HG03378 (cell line): ENCODE measurements around the gene DNAJB5.
"Not testable (repeated sequence)": the region's sequence is repeated elsewhere in the genome, so short reads cannot be mapped to it uniquely, and the experiment has no call there.

Experiments used
- ATAC-seq: cut with Tn5 transposase; IDR thresholded peaks from one replicate; pipeline ENCODE4 v1.9.1; 2021; ENCODE audit warnings: mild to moderate bottlenecking, moderate library complexity; ENCODE audit not compliant: unreplicated experiment

The DNAJB5 gene

GRCh38 chr9:34998266-34998665 lies 8.7 kb downstream of the DNAJB5 start:
- no peak for ATAC-seq

- no peak for ATAC-seq
Observed at GRCh38 chr9:34999576-34999975, 10.0 kb downstream of the DNAJB5 start.

- no peak for ATAC-seq
Observed at GRCh38 chr9:35000535-35001284, 11.2 kb downstream of the DNAJB5 start.

- ATAC-seq = no peak
Observed at GRCh38 chr9:35001285-35001677, 11.7 kb downstream of the DNAJB5 start.

GRCh38 chr9:35001803-35002502 lies 12.4 kb downstream of the DNAJB5 start:
- ATAC-seq = no peak

GRCh38 chr9:35002623-35003022 lies 13.1 kb downstream of the DNAJB5 start:
- no peak for ATAC-seq

- ATAC-seq = not testable (repeated sequence)
Observed at GRCh38 chr9:35004299-35004698, 14.8 kb downstream of the DNAJB5 start.

- no peak for ATAC-seq
Observed at GRCh38 chr9:35010351-35010958, 20.9 kb downstream of the DNAJB5 start.

GRCh38 chr9:35014517-35014916 lies 25.0 kb downstream of the DNAJB5 start:
- ATAC-seq = no peak

- not testable (repeated sequence) for ATAC-seq
Observed at GRCh38 chr9:35023443-35023842, 33.9 kb downstream of the DNAJB5 start.

- ATAC-seq = no peak
Observed at GRCh38 chr9:35026671-35027070, 37.1 kb downstream of the DNAJB5 start.

- ATAC-seq = no peak
Observed at GRCh38 chr9:35027374-35027773, 37.8 kb downstream of the DNAJB5 start.

- no peak for ATAC-seq
Observed at GRCh38 chr9:35027860-35028259, 38.3 kb downstream of the DNAJB5 start.

- no peak for ATAC-seq
Observed at GRCh38 chr9:35028341-35028740, 38.8 kb downstream of the DNAJB5 start.

GRCh38 chr9:35029241-35029640 lies 39.7 kb downstream of the DNAJB5 start:
- ATAC-seq = no peak

GRCh38 chr9:35029852-35030251 lies 40.3 kb downstream of the DNAJB5 start:
- no peak for ATAC-seq

GRCh38 chr9:35033101-35033500 lies 43.6 kb downstream of the DNAJB5 start:
- ATAC-seq = no peak

- ATAC-seq = no peak
Observed at GRCh38 chr9:35035851-35036701, 46.5 kb downstream of the DNAJB5 start.

GRCh38 chr9:35042081-35042604 lies 52.6 kb downstream of the DNAJB5 start:
- ATAC-seq = no peak

GRCh38 chr9:35042891-35043545 lies 53.5 kb downstream of the DNAJB5 start:
- no peak for ATAC-seq
